Sciatic nerve (tissue), 2 donors: ENCODE data around the gene KLHDC9. TPM values are rescaled to one million over a fixed set of nuclear protein-coding genes. Genes with fewer than 3 reads are reported as not detected.
A peak's percentile ranks its signal among the peaks of the same experiment; 100 is the strongest.
"Not testable (repeated sequence)": the region's sequence is repeated elsewhere in the genome, so short reads cannot be mapped to it uniquely, and the experiment has no call there.

Experiments
- ATAC-seq: fragments of 200-7000 bp; cut with Tn5 transposase; one replicate; pipeline ENCODE4 v1.9.1; 2020; ENCODE audit warnings: mild to moderate bottlenecking, moderate library complexity
- DNase-seq: peaks from one replicate; pipeline ENCODE4 v3.0.0-alpha.2; 2020; ENCODE audit warnings: low spot score
- intact Hi-C: fragments of 100-400 bp; cut with DNase I; formaldehyde crosslinking; loops from one replicate; pipeline ENCODE4 v1.14.2; 2022
- total RNA-seq: library from RNA; stranded (reverse); fragmentation: NEBNext Ultra II Directional; extraction: Animal tissue kit (Norgen Biotek cat#: 25700); gene quantifications from one replicate; pipeline ENCODE4 v1.2.1, GENCODE V29; 2021
- donor health status: DM: no; HTN: no; CAD: no.
- donor health status: DM: no; HTN: no; CAD: no.

KLHDC9 gene
- 6.6 TPM for total RNA-seq

- intact Hi-C loops, result loop anchor here (10.0 kb wide), 1 partner anchor 104 kb away; no protein-coding TSS in a partner anchor
- DNase-seq, result peak; percentile 84
- peak; percentile 89 for ATAC-seq
Observed at GRCh38 chr1:161098210-161099068, at the start of gene KLHDC9. Gene KLHDC9, plus strand, starts transcription at chr1:161098361. Its CDS starts 175 bp downstream, at chr1:161098536.

- no peak for ATAC-seq
- intact Hi-C loops, result no loop called here
- no peak for DNase-seq
Observed at GRCh38 chr1:161048949-161049722, 49.0 kb upstream of the KLHDC9 start.

- intact Hi-C loops, result no loop called here
- ATAC-seq, result no peak
Observed at GRCh38 chr1:161051219-161051618, 46.9 kb upstream of the KLHDC9 start.

GRCh38 chr1:161052899-161053298, 45.3 kb upstream of the KLHDC9 start:
- DNase-seq (no peak), ATAC-seq (no peak)
- intact Hi-C loops, result no loop called here

More at GRCh38 chr1:161051219-161051618, 46.9 kb upstream of the KLHDC9 start:
- DNase-seq, result no peak

GRCh38 chr1:161054232-161054631, 43.9 kb upstream of the KLHDC9 start:
- intact Hi-C loops, result no loop called here
- no peak for ATAC-seq
- no peak for DNase-seq

GRCh38 chr1:161054805-161055204, 43.4 kb upstream of the KLHDC9 start:
- DNase-seq (no peak), ATAC-seq (no peak)
- intact Hi-C loops, result no loop called here

- DNase-seq, result no peak
- intact Hi-C loops, result no loop called here
Observed at GRCh38 chr1:161059293-161059692, 38.9 kb upstream of the KLHDC9 start.

GRCh38 chr1:161061419-161061818, 36.7 kb upstream of the KLHDC9 start:
- no peak for DNase-seq
- no peak for ATAC-seq
- intact Hi-C loops, result no loop called here

More at GRCh38 chr1:161059293-161059692, 38.9 kb upstream of the KLHDC9 start:
- no peak for ATAC-seq

- ATAC-seq, DNase-seq, intact Hi-C loops: not testable (repeated sequence)
Observed at GRCh38 chr1:161063936-161064335, 34.2 kb upstream of the KLHDC9 start.

- DNase-seq, intact Hi-C loops, ATAC-seq: not testable (repeated sequence)
Observed at GRCh38 chr1:161065681-161066080, 32.5 kb upstream of the KLHDC9 start.

- DNase-seq (no peak), ATAC-seq (no peak)
- intact Hi-C loops, result no loop called here
Observed at GRCh38 chr1:161066694-161067093, 31.5 kb upstream of the KLHDC9 start.

- DNase-seq (peak; percentile 73), ATAC-seq (peak; percentile 80)
- intact Hi-C loops, result no loop called here
Observed at GRCh38 chr1:161068306-161069234, 29.6 kb upstream of the KLHDC9 start.

- no peak for DNase-seq
- intact Hi-C loops, result no loop called here
- ATAC-seq, result no peak
Observed at GRCh38 chr1:161069241-161069640, 28.9 kb upstream of the KLHDC9 start.

- DNase-seq (peak; percentile 73), ATAC-seq (peak; percentile 75)
- intact Hi-C loops, result no loop called here
Observed at GRCh38 chr1:161069731-161070270, 28.4 kb upstream of the KLHDC9 start, which contains the start of gene ARHGAP30. Gene ARHGAP30, minus strand, starts transcription at chr1:161069891. Its CDS starts 267 bp downstream, at chr1:161069624.

- ATAC-seq, result no peak
- intact Hi-C loops, result no loop called here
Observed at GRCh38 chr1:161070761-161071160, 27.4 kb upstream of the KLHDC9 start.

GRCh38 chr1:161071886-161072371, 26.2 kb upstream of the KLHDC9 start:
- intact Hi-C loops, result no loop called here
- DNase-seq (no peak), ATAC-seq (no peak)

More at GRCh38 chr1:161070761-161071160, 27.4 kb upstream of the KLHDC9 start:
- DNase-seq, result no peak

- ATAC-seq (no peak), DNase-seq (no peak)
- intact Hi-C loops, result no loop called here
Observed at GRCh38 chr1:161072751-161073449, 25.3 kb upstream of the KLHDC9 start.
